Stimulated activated CD8-positive, alpha-beta memory T cell treated with anti-CD3 and anti-CD28 coated beads, Interleukin-2, amount 100 ng/mL, for 48 hours (primary cell): ENCODE measurements around the gene AKAIN1.

Experiments
- DNase-seq, 2 donors: peaks; one replicate each; pipeline ENCODE4 v3.0.0-alpha.2; 2020; ENCODE audit warnings: low read depth in 2 of 2

Gene AKAIN1

GRCh38 chr18:5197032-5197434 is at the start of gene AKAIN1:
TSS of gene AKAIN1 (minus strand) at chr18:5197257. CDS start at chr18:5197053, 204 bp downstream.
- no peak for DNase-seq

GRCh38 chr18:5244941-5245340 is 47.9 kb upstream of the AKAIN1 start:
- no peak for DNase-seq

- DNase-seq, result no peak
Measured at GRCh38 chr18:5239447-5239846, 42.4 kb upstream of the AKAIN1 start.

GRCh38 chr18:5238371-5238976 is 41.4 kb upstream of the AKAIN1 start:
- DNase-seq, result peak in 1 of 2 donors; percentile 26

GRCh38 chr18:5237723-5238370 is 40.8 kb upstream of the AKAIN1 start:
- DNase-seq, result peak; percentile 79

- DNase-seq, result no peak
Measured at GRCh38 chr18:5237083-5237722, 40.1 kb upstream of the AKAIN1 start.

GRCh38 chr18:5214583-5215351 is 17.7 kb upstream of the AKAIN1 start:
- DNase-seq, result no peak

GRCh38 chr18:5207471-5208150 is 10.6 kb upstream of the AKAIN1 start:
- DNase-seq, result no peak

- DNase-seq, result no peak
Measured at GRCh38 chr18:5198311-5198710, 1.3 kb upstream of the AKAIN1 start.

GRCh38 chr18:5197461-5197860 is 404 bp upstream of the AKAIN1 start:
- DNase-seq, result no peak

- no peak for DNase-seq
Measured at GRCh38 chr18:5196253-5197031, 615 bp downstream of the AKAIN1 start.

GRCh38 chr18:5195656-5196055 is 1.4 kb downstream of the AKAIN1 start:
- DNase-seq, result no peak

GRCh38 chr18:5180254-5180653 is 16.8 kb downstream of the AKAIN1 start:
- DNase-seq, result no peak

GRCh38 chr18:5178519-5178918 is 18.5 kb downstream of the AKAIN1 start:
- no peak for DNase-seq

- no peak for DNase-seq
Measured at GRCh38 chr18:5175378-5175777, 21.7 kb downstream of the AKAIN1 start.

- DNase-seq, result no peak
Measured at GRCh38 chr18:5173646-5174045, 23.4 kb downstream of the AKAIN1 start.

GRCh38 chr18:5173236-5173635 is 23.8 kb downstream of the AKAIN1 start:
- no peak for DNase-seq

- DNase-seq, result no peak
Measured at GRCh38 chr18:5167831-5168230, 29.2 kb downstream of the AKAIN1 start.

- no peak for DNase-seq
Measured at GRCh38 chr18:5166606-5167280, 30.3 kb downstream of the AKAIN1 start.

- DNase-seq, result no peak
Measured at GRCh38 chr18:5164903-5165302, 32.2 kb downstream of the AKAIN1 start.
